Liver (tissue), 9 donors: Measurements from ENCODE around the gene RAMP2. TPM values are rescaled to one million over a fixed set of nuclear protein-coding genes. Genes with fewer than 3 reads are reported as not detected.

Experiments
- DNase-seq: peaks from one replicate; pipeline ENCODE4 v3.0.0-alpha.2; 2017; ENCODE audit warnings: low spot score
- H3K27ac ChIP-seq, 2 donors: one replicate each; pipeline ENCODE4 v1.7.0; 2013; ENCODE audit warnings: inconsistent platforms in 2 of 2, low read length in 2 of 2, control low read depth in 1 of 2, low read depth in 1 of 2, mild to moderate bottlenecking in 1 of 2
- H3K27me3 ChIP-seq, 4 donors: one replicate each; pipeline versions ENCODE4 v1.6.1 to v1.7.0; 2013; ENCODE audit warnings: low read length in 3 of 4, inconsistent platforms in 1 of 4, mild to moderate bottlenecking in 1 of 4, moderate library complexity in 1 of 4; ENCODE audit not compliant: control insufficient read depth in 4 of 4, insufficient read depth in 4 of 4
- H3K36me3 ChIP-seq, 4 donors: one replicate each; pipeline versions ENCODE4 v1.6.1 to v1.7.0; 2013; ENCODE audit warnings: low read length in 3 of 4, mild to moderate bottlenecking in 3 of 4, low read depth in 1 of 4, moderate library complexity in 1 of 4; ENCODE audit not compliant: control insufficient read depth in 4 of 4, insufficient read depth in 3 of 4
- H3K4me1 ChIP-seq, 4 donors: one replicate each; pipeline versions ENCODE4 v1.6.1 to v1.7.0; 2013; ENCODE audit warnings: low read length in 3 of 4, mild to moderate bottlenecking in 3 of 4, moderate library complexity in 1 of 4; ENCODE audit not compliant: control insufficient read depth in 4 of 4, insufficient read depth in 4 of 4
- H3K4me3 ChIP-seq, 3 donors: one replicate each; pipeline versions ENCODE4 v1.6.1 to v1.7.0; 2013; ENCODE audit warnings: low read length in 3 of 3, control low read depth in 1 of 3, low read depth in 1 of 3, mild to moderate bottlenecking in 1 of 3
- H3K9ac ChIP-seq, 2 donors: one replicate each; pipeline ENCODE4 v1.7.0; 2013; ENCODE audit warnings: low read length in 2 of 2, mild to moderate bottlenecking in 2 of 2, moderate library complexity in 2 of 2, control low read depth in 1 of 2, low read depth in 1 of 2
- H3K9me3 ChIP-seq, 4 donors: one replicate each; pipeline versions ENCODE4 v1.6.1 to v1.7.0; 2013; ENCODE audit warnings: low read length in 3 of 4; ENCODE audit not compliant: control insufficient read depth in 4 of 4
- ATF3 ChIP-seq: IDR thresholded peaks from 2 replicates; pipeline ENCODE4 v1.6.1; 2016; ENCODE audit warnings: antibody characterized with exemption
- EGR1 ChIP-seq, 2 donors: IDR thresholded peaks; 2 replicates each; pipeline ENCODE4 v1.6.1; 2016 to 2018; ENCODE audit warnings: antibody characterized with exemption in 2 of 2, low read depth in 2 of 2
- FOXA1 ChIP-seq: IDR thresholded peaks from 2 replicates; pipeline ENCODE4 v1.6.1; 2016; ENCODE audit warnings: antibody characterized with exemption
- FOXA2 ChIP-seq: IDR thresholded peaks from 2 replicates; pipeline ENCODE4 v1.6.1; 2016; ENCODE audit warnings: antibody characterized with exemption
- GABPA ChIP-seq, 2 donors: IDR thresholded peaks in 1 of 2; conservative IDR thresholded peaks in 1 of 2; 2 replicates each; pipeline ENCODE4 v1.6.1; 2016; ENCODE audit warnings: antibody characterized with exemption in 2 of 2, mild to moderate bottlenecking in 1 of 2, moderate library complexity in 1 of 2
- HNF4G ChIP-seq: IDR thresholded peaks from 2 replicates; pipeline ENCODE4 v1.6.1; 2016; ENCODE audit warnings: antibody characterized with exemption
- JUND ChIP-seq, 2 donors: IDR thresholded peaks; 2 replicates each; pipeline ENCODE4 v1.6.1; 2016; ENCODE audit warnings: antibody characterized with exemption in 2 of 2
- NR2F2 ChIP-seq: IDR thresholded peaks from 2 replicates; pipeline ENCODE4 v1.6.1; 2016; ENCODE audit warnings: antibody characterized with exemption
- RAD21 ChIP-seq, 2 donors: IDR thresholded peaks; 2 replicates each; pipeline ENCODE4 v1.6.1; 2016; ENCODE audit warnings: antibody characterized with exemption in 2 of 2, mild to moderate bottlenecking in 2 of 2
- RXRA ChIP-seq, 2 donors: IDR thresholded peaks; 2 replicates each; pipeline ENCODE4 v1.6.1; 2017 to 2018; ENCODE audit warnings: antibody characterized with exemption in 2 of 2, mild to moderate bottlenecking in 1 of 2
- SP1 ChIP-seq: IDR thresholded peaks from 2 replicates; pipeline ENCODE4 v1.6.1; 2018; ENCODE audit warnings: antibody characterized with exemption, mild to moderate bottlenecking
- TAF1 ChIP-seq: conservative IDR thresholded peaks from 2 replicates; pipeline ENCODE4 v1.6.1; 2016; ENCODE audit warnings: antibody characterized with exemption, mild to moderate bottlenecking
- YY1 ChIP-seq: IDR thresholded peaks from 2 replicates; pipeline ENCODE4 v1.6.1; 2016; ENCODE audit warnings: antibody characterized with exemption, mild to moderate bottlenecking
- WGBS: extraction: QIAGEN DNeasy Blood & Tissue Kit; methylation state at CpG from one replicate; pipeline ENCODE4 v1.1.7; 2013; 5-methylcytosine and 5-hydroxymethylcytosine counted together
- polyA plus RNA-seq, 2 donors: library from polyadenylated mRNA; stranded (reverse) in 1 of 2; unstranded in 1 of 2; fragments of 200-250 nt in 1 of 2; fragments of >200 nt in 1 of 2; fragmentation: Nextera tagmentation in 1 of 2; extraction: Ambion mirVana in 1 of 2; gene quantifications; one replicate each; pipeline versions ENCODE4 v1.2.1 to v1.2.3, GENCODE V29; 2013 to 2015
- total RNA-seq, 2 donors: library from RNA; depleted of rRNA; stranded (reverse); fragments of >200 nt; gene quantifications; one replicate each; pipeline ENCODE4 v1.2.3, GENCODE V29; 2014
- TF ChIP-seq, protein P1 (sequence below): IDR thresholded peaks from 2 replicates; pipeline ENCODE4 v1.6.1; 2016; ENCODE audit warnings: antibody characterized with exemption, mild to moderate bottlenecking
- TF ChIP-seq, protein P2 (sequence below): fragments of 150-350 bp; IDR thresholded peaks from 2 replicates; pipeline ENCODE4 v1.5.1; 2017; ENCODE audit warnings: improper control_type of control experiment, low read depth, low read length; ENCODE audit not compliant: missing input control
- TF ChIP-seq, protein P3 (sequence below): IDR thresholded peaks from 2 replicates; pipeline ENCODE4 v1.6.1; 2016; ENCODE audit warnings: antibody characterized with exemption
- TF ChIP-seq, protein P4 (sequence below): IDR thresholded peaks from 2 replicates; pipeline ENCODE4 v1.6.1; 2016; ENCODE audit warnings: antibody characterized with exemption
- donor health status: healthy.
- donor health status: healthy.
- donor health status: healthy.
- donor health status: healthy.
- donor health status: healthy.

Gene RAMP2
- total and polyA plus RNA-seq, 4 donors = 0.92 to 17.2 (median 5.1) TPM

DNA sequence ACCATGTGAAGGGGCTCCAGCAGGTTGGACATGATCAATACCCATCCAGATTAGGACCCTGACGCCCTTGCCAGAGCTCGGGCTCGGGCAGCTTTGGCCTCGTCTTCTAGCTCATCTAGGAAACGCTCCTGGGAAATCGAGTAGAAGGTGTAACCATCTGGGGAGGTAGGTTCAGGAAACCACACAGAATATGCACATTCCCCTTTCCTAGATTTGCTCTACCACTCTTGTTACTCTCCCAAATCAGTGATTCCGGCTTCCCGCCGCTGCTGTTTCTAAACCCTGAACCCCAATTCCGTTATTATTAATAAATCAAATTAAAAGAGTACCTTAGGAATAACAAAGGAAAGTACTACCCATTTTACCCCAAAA is 37.0 kb downstream of the RAMP2 start:
- Histone ChIP-seq H3K9me3 (no peaks in the 10 kb centered on the region), H3K4me1 (peaks cover 7 to 25% (median 18%) of the 10 kb centered on the region in 4 donors), H3K36me3 (peaks cover 0 to 2% (median under 1%) of the 10 kb centered on the region in 4 donors), H3K27me3 (no peaks in the 10 kb centered on the region), H3K9ac (peak overlapping the region; percentile 82 to 96), H3K4me3 (peak overlapping the region; percentile 50 to 99 (median 99)), H3K27ac (peak overlapping the region; percentile 25 to 38)
- no peak for TF ChIP-seq JUND (IDR thresholded peaks at IDR 0.05)
- TF ChIP-seq, protein P1, sequence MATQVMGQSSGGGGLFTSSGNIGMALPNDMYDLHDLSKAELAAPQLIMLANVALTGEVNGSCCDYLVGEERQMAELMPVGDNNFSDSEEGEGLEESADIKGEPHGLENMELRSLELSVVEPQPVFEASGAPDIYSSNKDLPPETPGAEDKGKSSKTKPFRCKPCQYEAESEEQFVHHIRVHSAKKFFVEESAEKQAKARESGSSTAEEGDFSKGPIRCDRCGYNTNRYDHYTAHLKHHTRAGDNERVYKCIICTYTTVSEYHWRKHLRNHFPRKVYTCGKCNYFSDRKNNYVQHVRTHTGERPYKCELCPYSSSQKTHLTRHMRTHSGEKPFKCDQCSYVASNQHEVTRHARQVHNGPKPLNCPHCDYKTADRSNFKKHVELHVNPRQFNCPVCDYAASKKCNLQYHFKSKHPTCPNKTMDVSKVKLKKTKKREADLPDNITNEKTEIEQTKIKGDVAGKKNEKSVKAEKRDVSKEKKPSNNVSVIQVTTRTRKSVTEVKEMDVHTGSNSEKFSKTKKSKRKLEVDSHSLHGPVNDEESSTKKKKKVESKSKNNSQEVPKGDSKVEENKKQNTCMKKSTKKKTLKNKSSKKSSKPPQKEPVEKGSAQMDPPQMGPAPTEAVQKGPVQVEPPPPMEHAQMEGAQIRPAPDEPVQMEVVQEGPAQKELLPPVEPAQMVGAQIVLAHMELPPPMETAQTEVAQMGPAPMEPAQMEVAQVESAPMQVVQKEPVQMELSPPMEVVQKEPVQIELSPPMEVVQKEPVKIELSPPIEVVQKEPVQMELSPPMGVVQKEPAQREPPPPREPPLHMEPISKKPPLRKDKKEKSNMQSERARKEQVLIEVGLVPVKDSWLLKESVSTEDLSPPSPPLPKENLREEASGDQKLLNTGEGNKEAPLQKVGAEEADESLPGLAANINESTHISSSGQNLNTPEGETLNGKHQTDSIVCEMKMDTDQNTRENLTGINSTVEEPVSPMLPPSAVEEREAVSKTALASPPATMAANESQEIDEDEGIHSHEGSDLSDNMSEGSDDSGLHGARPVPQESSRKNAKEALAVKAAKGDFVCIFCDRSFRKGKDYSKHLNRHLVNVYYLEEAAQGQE = no peak
- TF ChIP-seq SP1 = no peak
- no peak for TF ChIP-seq EGR1 (IDR thresholded peaks at IDR 0.05; ENCODE audit: low read depth in 2 of 2)
- TF ChIP-seq RAD21 (IDR thresholded peaks at IDR 0.05) = no peak
- TF ChIP-seq, protein P2, sequence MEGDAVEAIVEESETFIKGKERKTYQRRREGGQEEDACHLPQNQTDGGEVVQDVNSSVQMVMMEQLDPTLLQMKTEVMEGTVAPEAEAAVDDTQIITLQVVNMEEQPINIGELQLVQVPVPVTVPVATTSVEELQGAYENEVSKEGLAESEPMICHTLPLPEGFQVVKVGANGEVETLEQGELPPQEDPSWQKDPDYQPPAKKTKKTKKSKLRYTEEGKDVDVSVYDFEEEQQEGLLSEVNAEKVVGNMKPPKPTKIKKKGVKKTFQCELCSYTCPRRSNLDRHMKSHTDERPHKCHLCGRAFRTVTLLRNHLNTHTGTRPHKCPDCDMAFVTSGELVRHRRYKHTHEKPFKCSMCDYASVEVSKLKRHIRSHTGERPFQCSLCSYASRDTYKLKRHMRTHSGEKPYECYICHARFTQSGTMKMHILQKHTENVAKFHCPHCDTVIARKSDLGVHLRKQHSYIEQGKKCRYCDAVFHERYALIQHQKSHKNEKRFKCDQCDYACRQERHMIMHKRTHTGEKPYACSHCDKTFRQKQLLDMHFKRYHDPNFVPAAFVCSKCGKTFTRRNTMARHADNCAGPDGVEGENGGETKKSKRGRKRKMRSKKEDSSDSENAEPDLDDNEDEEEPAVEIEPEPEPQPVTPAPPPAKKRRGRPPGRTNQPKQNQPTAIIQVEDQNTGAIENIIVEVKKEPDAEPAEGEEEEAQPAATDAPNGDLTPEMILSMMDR = no peak
- TF ChIP-seq TAF1 = no peak
- no peak for TF ChIP-seq HNF4G
- TF ChIP-seq GABPA (IDR thresholded peaks at IDR 0.05 in 1 of 2, conservative IDR thresholded peaks at IDR 0.05 in 1 of 2) = no peak
- TF ChIP-seq, protein P3, sequence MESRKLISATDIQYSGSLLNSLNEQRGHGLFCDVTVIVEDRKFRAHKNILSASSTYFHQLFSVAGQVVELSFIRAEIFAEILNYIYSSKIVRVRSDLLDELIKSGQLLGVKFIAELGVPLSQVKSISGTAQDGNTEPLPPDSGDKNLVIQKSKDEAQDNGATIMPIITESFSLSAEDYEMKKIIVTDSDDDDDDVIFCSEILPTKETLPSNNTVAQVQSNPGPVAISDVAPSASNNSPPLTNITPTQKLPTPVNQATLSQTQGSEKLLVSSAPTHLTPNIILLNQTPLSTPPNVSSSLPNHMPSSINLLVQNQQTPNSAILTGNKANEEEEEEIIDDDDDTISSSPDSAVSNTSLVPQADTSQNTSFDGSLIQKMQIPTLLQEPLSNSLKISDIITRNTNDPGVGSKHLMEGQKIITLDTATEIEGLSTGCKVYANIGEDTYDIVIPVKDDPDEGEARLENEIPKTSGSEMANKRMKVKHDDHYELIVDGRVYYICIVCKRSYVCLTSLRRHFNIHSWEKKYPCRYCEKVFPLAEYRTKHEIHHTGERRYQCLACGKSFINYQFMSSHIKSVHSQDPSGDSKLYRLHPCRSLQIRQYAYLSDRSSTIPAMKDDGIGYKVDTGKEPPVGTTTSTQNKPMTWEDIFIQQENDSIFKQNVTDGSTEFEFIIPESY = no peak
- TF ChIP-seq NR2F2 = no peak
- no peak for TF ChIP-seq FOXA1
- TF ChIP-seq YY1 = no peak
- TF ChIP-seq, protein P4, sequence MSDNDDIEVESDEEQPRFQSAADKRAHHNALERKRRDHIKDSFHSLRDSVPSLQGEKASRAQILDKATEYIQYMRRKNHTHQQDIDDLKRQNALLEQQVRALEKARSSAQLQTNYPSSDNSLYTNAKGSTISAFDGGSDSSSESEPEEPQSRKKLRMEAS = no peak
- no peak for TF ChIP-seq FOXA2
- TF ChIP-seq ATF3 = no peak
- TF ChIP-seq RXRA (IDR thresholded peaks at IDR 0.05) = no peak
- WGBS = 11% methylated on average over 10 of the region's 10 CpGs
- no peak for DNase-seq
